CD8-positive, alpha-beta memory T cell (primary cell): ENCODE measurements around the gene CRYBG2. TPM values are rescaled to one million over a fixed set of nuclear protein-coding genes. Genes with fewer than 3 reads are reported as not detected.
"Not testable (repeated sequence)": the region's sequence is repeated elsewhere in the genome, so short reads cannot be mapped to it uniquely, and the experiment has no call there.

ENCODE experiments used
- CTCF ChIA-PET: fragments of 350-600 bp; sonication (Branson Sonifier 250); formaldehyde crosslinking; loops from one replicate; lab custom pipeline; 2021; ENCODE audit warnings: antibody characterized with exemption; lab: Charles Lee
- POLR2A ChIA-PET: fragments of 350-600 bp; sonication (Branson Sonifier 250); formaldehyde crosslinking; loops from one replicate; lab custom pipeline; 2021; ENCODE audit warnings: antibody characterized with exemption; lab: Charles Lee
- DNase-seq, 5 donors: peaks; one replicate each; pipeline versions ENCODE4 v3.0.0 to v3.0.0-alpha.2; 2020 to 2022; ENCODE audit warnings: mixed read lengths in 1 of 5
- H3K27ac ChIP-seq: one replicate; pipeline ENCODE4 v1.7.0; 2013; ENCODE audit warnings: low read depth, mild to moderate bottlenecking, low read length, moderate library complexity
- H3K27me3 ChIP-seq: 2 replicates; pipeline ENCODE4 v1.7.0; 2013; ENCODE audit warnings: low read length, mild to moderate bottlenecking; ENCODE audit not compliant: insufficient read depth, poor library complexity, severe bottlenecking
- H3K36me3 ChIP-seq: 2 replicates; pipeline ENCODE4 v1.7.0; 2013; ENCODE audit warnings: mild to moderate bottlenecking, low read length, moderate library complexity; ENCODE audit not compliant: insufficient read depth
- H3K4me1 ChIP-seq: 2 replicates; pipeline ENCODE4 v1.7.0; 2013; ENCODE audit warnings: mild to moderate bottlenecking, low read length, moderate library complexity; ENCODE audit not compliant: insufficient read depth
- H3K4me3 ChIP-seq: 2 replicates; pipeline ENCODE4 v1.7.0; 2013; ENCODE audit warnings: mild to moderate bottlenecking, low read length
- H3K9me3 ChIP-seq: 2 replicates; pipeline ENCODE4 v1.7.0; 2013; ENCODE audit warnings: mild to moderate bottlenecking, low read length
- H3K27ac Mint-ChIP-seq, 8 donors: one replicate each; pipeline ENCODE4 v1.8.0; 2020 to 2021; ENCODE audit warnings: mixed read lengths in 8 of 8, mild to moderate bottlenecking in 6 of 8, inconsistent platforms in 3 of 8, moderate library complexity in 3 of 8
- H3K27me3 Mint-ChIP-seq, 2 donors: one replicate each; pipeline ENCODE4 v1.8.0; 2020 to 2021; ENCODE audit warnings: mixed read lengths in 2 of 2, mild to moderate bottlenecking in 1 of 2, moderate library complexity in 1 of 2
- H3K36me3 Mint-ChIP-seq, 3 donors: one replicate each; pipeline ENCODE4 v1.8.0; 2020 to 2021; ENCODE audit warnings: mixed read lengths in 3 of 3, inconsistent platforms in 1 of 3, mild to moderate bottlenecking in 1 of 3
- H3K4me1 Mint-ChIP-seq, 3 donors: one replicate each; pipeline ENCODE4 v1.8.0; 2020 to 2021; ENCODE audit warnings: mixed read lengths in 3 of 3, inconsistent platforms in 1 of 3, mild to moderate bottlenecking in 1 of 3
- H3K4me3 Mint-ChIP-seq, 7 donors: one replicate each; pipeline ENCODE4 v1.8.0; 2020 to 2021; ENCODE audit warnings: mixed read lengths in 7 of 7, mild to moderate bottlenecking in 6 of 7, moderate library complexity in 4 of 7, inconsistent platforms in 2 of 7
- H3K9me3 Mint-ChIP-seq, 5 donors: one replicate each; pipeline ENCODE4 v1.8.0; 2020 to 2022; ENCODE audit warnings: mixed read lengths in 5 of 5, mild to moderate bottlenecking in 3 of 5, moderate library complexity in 2 of 5, inconsistent platforms in 1 of 5
- polyA plus RNA-seq: library from polyadenylated mRNA; unstranded; fragments of 300-500 nt; fragmentation: Illumina TruSeq; gene quantifications from one replicate; pipeline ENCODE4 v1.2.3, GENCODE V29; 2021
- total RNA-seq, 2 experiments: library from RNA; stranded (reverse); gene quantifications; one replicate each; pipeline ENCODE4 v1.2.3, GENCODE V29; 2021

The CRYBG2 gene
- total and polyA plus RNA-seq, 3 experiments from 2014 or later: 0.85 to 1.9 (median 1.3) TPM

GRCh38 chr1:26296340-26297056 is 57.4 kb downstream of the CRYBG2 start:
- Histone ChIP-seq H3K4me3 (no peak overlapping the region), H3K9me3 (no peaks in the 10 kb centered on the region), H3K4me1 (peaks cover 14% of the 10 kb centered on the region), H3K27ac (no peak overlapping the region), H3K36me3 (no peaks in the 10 kb centered on the region), H3K27me3 (no peaks in the 10 kb centered on the region)
- Mint-ChIP-seq H3K4me1 (peaks cover 18 to 34% (median 19%) of the 10 kb centered on the region in 3 donors), H3K27ac (peak overlapping the region in 5 of 8 donors; percentile 42 to 80 (median 50)), H3K27me3 (peaks cover 0 to 2% of the 10 kb centered on the region in 2 donors), H3K4me3 (no peak overlapping the region), H3K9me3 (no peaks in the 10 kb centered on the region), H3K36me3 (peaks cover 0 to 1% (median 1%) of the 10 kb centered on the region in 3 donors)
- ChIA-PET POLR2A (no interaction called here), CTCF (interaction anchor here (1.6 to 2.1 kb wide), 3 partner anchors 9 to 68 kb away, joined by 3 to 13 read pairs (median 8); no protein-coding TSS in a partner anchor)
- DNase-seq: no peak

GRCh38 chr1:26295194-26296138 is 58.5 kb downstream of the CRYBG2 start:
- no peaks in the 10 kb centered on the region for H3K9me3 Mint-ChIP-seq
- no peak for DNase-seq
- H3K4me3 Mint-ChIP-seq: no peak overlapping the region
- no peak overlapping the region for H3K27ac ChIP-seq
- ChIA-PET CTCF (interaction anchor here (2.0 to 21.9 kb wide), 3 partner anchors 8 to 26 kb away, joined by 8 to 840 read pairs (median 13); partner anchors contain the start of genes CD52 and UBXN11), POLR2A (no interaction called here)
- H3K4me3 ChIP-seq: no peak overlapping the region
- peaks cover 0 to 1% (median 1%) of the 10 kb centered on the region in 3 donors for H3K36me3 Mint-ChIP-seq
- no peaks in the 10 kb centered on the region for H3K27me3 ChIP-seq
- H3K4me1 ChIP-seq: peaks cover 25% of the 10 kb centered on the region
- peak overlapping the region in 6 of 8 donors; percentile 58 to 89 (median 84) for H3K27ac Mint-ChIP-seq
- peaks cover 28 to 44% (median 28%) of the 10 kb centered on the region in 3 donors for H3K4me1 Mint-ChIP-seq
- no peaks in the 10 kb centered on the region for H3K36me3 ChIP-seq
- H3K27me3 Mint-ChIP-seq: peaks cover 0 to 2% of the 10 kb centered on the region in 2 donors
- no peaks in the 10 kb centered on the region for H3K9me3 ChIP-seq

- Mint-ChIP-seq H3K9me3 (no peaks in the 10 kb centered on the region), H3K27ac (peak overlapping the region in 5 of 8 donors; percentile 55 to 78 (median 64)), H3K4me1 (peaks cover 39 to 52% (median 43%) of the 10 kb centered on the region in 3 donors), H3K4me3 (no peak overlapping the region), H3K27me3 (peaks cover 0 to 2% of the 10 kb centered on the region in 2 donors), H3K36me3 (peaks cover 0 to 1% (median 1%) of the 10 kb centered on the region in 3 donors)
- no peak overlapping the region for H3K4me3 ChIP-seq
- ChIA-PET POLR2A (no interaction called here), CTCF (interaction anchor here (1.5 to 21.9 kb wide), 2 partner anchors 9 to 25 kb away, joined by 4 to 840 read pairs; partner anchors contain the start of genes CD52 and UBXN11)
- H3K4me1 ChIP-seq: peaks cover 39% of the 10 kb centered on the region
- H3K9me3 ChIP-seq: no peaks in the 10 kb centered on the region
- H3K27ac ChIP-seq: no peak overlapping the region
- no peak for DNase-seq
- no peaks in the 10 kb centered on the region for H3K27me3 ChIP-seq
- no peaks in the 10 kb centered on the region for H3K36me3 ChIP-seq
Observed at GRCh38 chr1:26293911-26294463, 59.9 kb downstream of the CRYBG2 start.

- not testable (repeated sequence) for H3K27me3 Mint-ChIP-seq, H3K9me3 ChIP-seq, H3K27ac ChIP-seq, H3K4me3 ChIP-seq, DNase-seq, H3K9me3 Mint-ChIP-seq, H3K36me3 ChIP-seq, H3K4me3 Mint-ChIP-seq, H3K27me3 ChIP-seq, H3K36me3 Mint-ChIP-seq
- POLR2A ChIA-PET: interaction anchor here (0.9 to 10.6 kb wide), 2 partner anchors 13 to 26 kb away, joined by 4 to 287 read pairs; partner anchors contain the start of gene CD52
- H3K4me1 ChIP-seq: peaks cover 52% of the 10 kb centered on the region
- H3K27ac Mint-ChIP-seq: peak overlapping the region in 7 of 8 donors; percentile 75 to 98 (median 95)
- CTCF ChIA-PET: interaction anchor here (0.6 to 21.9 kb wide), 3 partner anchors 26 to 114 kb away, joined by 3 to 840 read pairs (median 4); partner anchors contain the start of genes CD52 and UBXN11
- H3K4me1 Mint-ChIP-seq: peaks cover 52 to 62% (median 55%) of the 10 kb centered on the region in 3 donors
Observed at GRCh38 chr1:26292735-26293134, 61.2 kb downstream of the CRYBG2 start.

GRCh38 chr1:26291939-26292338 is 62.0 kb downstream of the CRYBG2 start:
- DNase-seq: no peak
- Histone ChIP-seq H3K4me3 (no peak overlapping the region), H3K27me3 (no peaks in the 10 kb centered on the region), H3K4me1 (peaks cover 60% of the 10 kb centered on the region), H3K9me3 (no peaks in the 10 kb centered on the region), H3K36me3 (no peaks in the 10 kb centered on the region), H3K27ac (peak overlapping the region; percentile 29)
- ChIA-PET CTCF (interaction anchor here (1.0 to 21.9 kb wide), 3 partner anchors 16 to 100 kb away, joined by 4 to 840 read pairs (median 4); partner anchors contain the start of genes CD52 and UBXN11), POLR2A (interaction anchor here (0.9 to 10.6 kb wide), 2 partner anchors 13 to 27 kb away, joined by 4 to 287 read pairs; partner anchors contain the start of gene CD52)
- Mint-ChIP-seq H3K4me3 (peak overlapping the region in 3 of 7 donors; percentile 2 to 77 (median 61)), H3K27me3 (peaks cover 0 to 2% of the 10 kb centered on the region in 2 donors), H3K9me3 (no peaks in the 10 kb centered on the region), H3K36me3 (peaks cover 0 to 1% (median 0%) of the 10 kb centered on the region in 3 donors), H3K27ac (peak overlapping the region; percentile 89 to 99 (median 98)), H3K4me1 (peaks cover 60 to 70% (median 63%) of the 10 kb centered on the region in 3 donors)

GRCh38 chr1:26291433-26291832 is 62.5 kb downstream of the CRYBG2 start:
- no peak for DNase-seq
- H3K4me1 ChIP-seq: peaks cover 65% of the 10 kb centered on the region
- peaks cover 0 to 2% of the 10 kb centered on the region in 2 donors for H3K27me3 Mint-ChIP-seq
- peaks cover 0 to 1% (median 0%) of the 10 kb centered on the region in 3 donors for H3K36me3 Mint-ChIP-seq
- ChIA-PET POLR2A (interaction anchor here (10.6 kb wide), 1 partner anchor 28 kb away, joined by 287 read pairs; the partner anchor contains the start of gene CD52), CTCF (interaction anchor here (1.0 to 21.9 kb wide), 2 partner anchors 16 to 27 kb away, joined by 4 to 840 read pairs; partner anchors contain the start of genes CD52 and UBXN11)
- no peaks in the 10 kb centered on the region for H3K9me3 Mint-ChIP-seq
- no peak overlapping the region for H3K4me3 ChIP-seq
- peak overlapping the region; percentile 89 to 99 (median 98) for H3K27ac Mint-ChIP-seq
- H3K27me3 ChIP-seq: no peaks in the 10 kb centered on the region
- H3K27ac ChIP-seq: peak overlapping the region; percentile 29
- H3K9me3 ChIP-seq: no peaks in the 10 kb centered on the region
- no peaks in the 10 kb centered on the region for H3K36me3 ChIP-seq
- H3K4me3 Mint-ChIP-seq: peak overlapping the region in 3 of 7 donors; percentile 2 to 77 (median 61)
- peaks cover 62 to 75% (median 68%) of the 10 kb centered on the region in 3 donors for H3K4me1 Mint-ChIP-seq

- Mint-ChIP-seq H3K4me3 (peak overlapping the region in 5 of 7 donors; percentile 17 to 85 (median 68)), H3K27ac (peak overlapping the region; percentile 24 to 99 (median 96)), H3K4me1 (peaks cover 68 to 81% (median 74%) of the 10 kb centered on the region in 3 donors), H3K36me3 (peaks cover 0 to 1% (median 0%) of the 10 kb centered on the region in 3 donors), H3K27me3 (peaks cover 0 to 2% of the 10 kb centered on the region in 2 donors), H3K9me3 (no peaks in the 10 kb centered on the region)
- H3K9me3 ChIP-seq: no peaks in the 10 kb centered on the region
- ChIA-PET POLR2A (interaction anchor here (3.4 to 10.6 kb wide), 3 partner anchors 12 to 28 kb away, joined by 27 to 287 read pairs (median 28); partner anchors contain the start of genes CD52, SH3BGRL3 and UBXN11), CTCF (interaction anchor here (1.9 to 21.9 kb wide), 4 partner anchors 10 to 73 kb away, joined by 5 to 840 read pairs (median 56); partner anchors contain the start of genes CD52 and UBXN11)
- H3K4me3 ChIP-seq: no peak overlapping the region
- H3K4me1 ChIP-seq: peaks cover 71% of the 10 kb centered on the region
- H3K27ac ChIP-seq: peak overlapping the region; percentile 55
- H3K36me3 ChIP-seq: no peaks in the 10 kb centered on the region
- no peak for DNase-seq
- H3K27me3 ChIP-seq: no peaks in the 10 kb centered on the region
Observed at GRCh38 chr1:26290882-26291261, 63.1 kb downstream of the CRYBG2 start.
